ENCODE measurements around the gene ABHD12.
A peak's percentile ranks its signal among the peaks of the same experiment; 100 is the strongest.
"Not testable (repeated sequence)": the region's sequence is repeated elsewhere in the genome, so short reads cannot be mapped to it uniquely, and the experiment has no call there.

ABHD12 gene

GRCh38 chr20:25320035-25320800, 70.4 kb downstream of the ABHD12 start:
- no peak for DNase-seq

DNA sequence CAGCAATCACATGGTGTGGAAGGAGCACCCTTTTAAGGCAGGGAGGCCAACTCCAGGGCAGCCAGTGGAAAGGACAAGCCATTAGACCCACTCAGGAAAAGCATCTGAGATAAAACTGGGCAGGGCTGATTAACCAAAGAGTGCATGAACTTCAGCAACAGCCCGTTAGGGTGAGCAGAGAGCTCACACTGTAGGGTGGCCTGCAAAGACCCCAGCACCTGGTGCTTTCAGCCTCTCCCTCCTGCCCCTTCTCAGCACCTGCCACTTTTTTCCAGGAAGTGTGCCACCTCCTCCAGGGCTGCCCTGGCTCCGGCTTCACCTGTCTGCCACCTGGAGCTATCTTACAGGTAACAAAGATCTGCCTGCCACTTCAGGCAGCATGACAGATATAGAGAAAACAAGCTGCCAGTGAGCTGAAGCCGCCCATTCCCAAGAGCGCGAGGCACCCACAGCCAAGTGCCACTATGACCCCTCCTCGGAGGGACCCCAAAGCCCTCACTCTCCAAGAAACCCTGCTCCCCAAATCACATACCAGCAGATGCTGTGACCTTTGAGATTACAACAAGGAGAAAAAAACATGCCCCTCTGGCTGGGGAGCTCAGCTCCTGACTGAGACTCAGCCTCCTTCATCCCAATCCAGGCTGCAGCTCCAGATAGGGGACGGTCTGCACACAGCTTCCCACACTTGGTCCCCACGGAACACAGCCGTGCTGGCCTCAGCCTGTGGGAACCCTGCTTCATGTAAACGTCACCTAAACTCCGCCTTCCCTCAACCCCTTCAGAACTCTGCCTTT, 71.2 kb downstream of the ABHD12 start:
- no peak for DNase-seq

DNA sequence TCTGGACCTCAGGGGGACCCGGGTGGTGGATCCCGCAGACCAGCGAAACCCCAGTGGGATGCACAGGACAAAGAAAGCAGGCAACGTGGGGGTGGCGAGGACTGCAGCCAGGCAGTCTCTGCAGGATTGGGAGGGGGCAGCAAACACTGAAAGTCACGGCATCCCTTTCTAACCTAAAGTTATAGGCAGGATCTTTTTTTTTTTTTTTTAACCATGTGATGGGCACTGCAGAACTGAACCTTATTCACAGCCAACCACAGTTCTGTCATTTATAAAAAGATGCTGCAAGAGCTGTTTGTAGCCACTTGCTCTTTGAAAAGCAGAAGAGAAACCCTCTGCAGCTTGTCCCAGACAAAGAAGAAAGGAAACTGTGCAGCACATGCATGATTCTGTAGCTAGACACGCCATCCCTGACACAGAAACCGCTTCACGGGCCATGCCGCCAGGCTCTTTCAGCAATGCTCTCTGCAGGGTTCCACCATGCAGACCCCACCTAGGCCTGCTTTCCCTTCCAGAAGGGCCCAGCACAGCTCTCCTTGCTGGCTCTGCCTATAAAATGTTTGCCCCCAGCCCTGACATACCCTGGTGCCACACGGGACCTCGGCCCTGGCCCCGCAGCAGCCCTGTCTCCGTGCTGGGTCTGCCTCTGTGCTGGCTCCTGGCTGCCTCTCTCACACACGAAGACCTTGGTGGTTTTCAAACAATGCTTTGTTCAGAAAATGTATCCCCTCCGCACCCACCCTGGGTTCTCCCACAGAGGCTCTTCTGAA, 72.0 kb downstream of the ABHD12 start:
- no peak for DNase-seq

GRCh38 chr20:25317351-25318075, 73.1 kb downstream of the ABHD12 start:
- no peak for DNase-seq

DNA sequence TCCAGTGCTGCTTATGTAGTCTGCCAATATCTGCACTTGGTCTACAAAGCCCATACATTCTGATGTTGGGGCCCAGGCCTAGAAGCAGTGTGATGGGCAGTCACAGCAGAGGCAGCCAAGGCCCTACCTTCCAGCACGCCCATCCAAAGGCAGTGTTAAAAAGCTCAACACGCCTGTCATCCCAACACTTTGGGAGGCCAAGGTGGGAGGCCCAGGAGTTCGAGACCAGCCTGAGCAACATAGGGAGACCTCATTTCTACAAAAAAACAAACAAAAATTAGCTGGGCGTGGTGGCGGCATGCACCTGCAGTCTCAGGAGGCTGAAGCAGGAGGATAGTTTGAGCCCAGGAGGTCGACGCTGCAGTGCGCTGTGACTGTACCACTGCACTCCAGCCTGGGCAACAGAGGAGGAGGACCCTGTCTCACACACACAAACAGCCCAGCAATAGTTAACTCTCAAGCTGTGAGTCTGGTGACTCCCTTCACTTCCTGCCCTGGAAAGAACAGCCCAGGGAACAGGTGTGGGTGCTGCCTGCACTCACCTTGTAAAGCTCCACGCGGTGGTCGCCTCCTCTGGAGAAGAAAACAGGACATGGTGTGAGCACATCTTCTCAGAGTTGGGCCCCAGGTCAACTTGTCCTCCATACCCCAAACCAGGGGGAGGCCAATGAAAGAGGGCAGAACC, 74.0 kb downstream of the ABHD12 start:
- DNase-seq, result no peak

DNA sequence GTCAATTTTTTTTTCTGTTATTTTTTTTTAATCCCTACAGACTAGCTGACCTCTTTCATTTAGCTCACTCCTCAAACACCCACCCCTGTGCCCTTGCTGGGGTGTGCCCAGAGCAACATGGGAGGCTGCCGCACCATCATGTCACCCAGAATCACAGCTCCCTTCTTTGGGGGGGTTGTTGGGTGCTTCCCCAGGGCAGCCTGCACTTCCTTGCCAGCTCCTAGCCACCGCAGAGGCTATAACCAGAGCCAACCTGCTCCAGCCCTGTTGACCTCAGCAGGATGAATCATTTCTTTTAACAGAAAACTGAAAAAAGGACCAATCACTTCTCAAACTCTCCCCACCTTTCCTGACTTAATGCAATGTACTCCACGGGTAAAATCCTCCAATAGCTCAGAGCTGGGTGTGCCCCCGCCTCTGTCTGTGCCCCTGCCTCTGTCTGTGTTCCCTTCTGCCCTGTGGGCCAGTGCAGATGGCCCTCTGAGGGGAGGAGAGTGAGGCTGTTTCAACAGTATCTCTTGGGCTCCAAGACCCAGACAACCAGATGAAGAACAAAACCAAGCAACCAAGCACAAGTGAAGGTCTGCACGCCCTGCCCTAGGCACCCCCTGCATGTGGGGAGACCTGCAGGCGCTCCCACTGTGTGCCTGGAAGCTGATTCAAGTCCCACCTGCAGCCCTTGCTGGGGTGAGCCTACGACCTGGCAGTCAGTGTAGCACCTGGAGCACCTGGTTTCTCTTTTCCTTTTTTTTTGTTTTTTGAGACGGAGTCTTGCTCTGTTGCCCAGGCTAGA, 75.0 kb downstream of the ABHD12 start:
- no peak for DNase-seq

DNA sequence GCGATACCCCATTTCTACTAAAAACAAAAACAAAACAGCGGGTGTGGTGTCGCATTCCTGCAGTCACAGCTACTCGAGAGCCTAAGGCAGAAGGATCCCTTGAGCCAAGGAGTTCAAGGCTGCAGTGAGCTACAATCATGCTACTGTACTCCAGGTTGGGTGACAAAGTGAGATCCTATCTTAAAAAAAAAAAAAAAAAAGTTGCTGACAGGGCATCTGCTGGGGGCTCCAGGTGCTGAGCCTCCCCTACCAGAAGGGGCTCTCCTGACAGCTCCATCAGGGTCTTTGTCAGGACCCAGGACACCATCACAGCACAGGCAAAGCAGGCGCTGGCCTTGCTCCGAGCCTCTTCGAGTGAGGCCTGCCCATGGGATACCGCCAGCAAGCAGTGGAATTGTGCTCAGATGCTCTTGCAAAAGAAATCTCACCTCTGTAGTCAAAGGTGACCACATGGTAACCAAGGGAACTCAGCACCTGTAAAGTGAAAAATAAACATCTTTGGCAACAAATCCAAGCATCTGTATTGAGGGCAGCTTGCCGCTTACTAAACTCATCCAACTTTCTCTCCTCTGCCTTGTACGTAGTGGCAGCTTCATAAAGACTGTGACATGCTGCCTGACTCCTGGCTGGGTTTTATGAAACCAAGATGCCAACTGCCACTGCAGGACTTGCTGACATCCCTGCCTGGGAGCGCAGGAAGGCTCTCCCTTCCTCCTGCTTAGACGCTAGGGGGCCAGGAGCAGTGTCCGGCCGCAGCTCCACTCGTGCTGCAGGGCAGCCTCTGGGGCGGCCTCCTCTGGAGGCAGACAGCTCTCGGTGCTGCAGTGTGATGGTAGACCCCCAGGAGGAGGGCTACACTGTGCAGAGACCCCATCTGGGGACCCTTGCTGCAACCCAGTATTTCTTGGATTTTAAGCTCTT, 75.9 kb downstream of the ABHD12 start:
- no peak for DNase-seq

GRCh38 chr20:25313593-25313992, 77.0 kb downstream of the ABHD12 start:
- no peak for DNase-seq

DNA sequence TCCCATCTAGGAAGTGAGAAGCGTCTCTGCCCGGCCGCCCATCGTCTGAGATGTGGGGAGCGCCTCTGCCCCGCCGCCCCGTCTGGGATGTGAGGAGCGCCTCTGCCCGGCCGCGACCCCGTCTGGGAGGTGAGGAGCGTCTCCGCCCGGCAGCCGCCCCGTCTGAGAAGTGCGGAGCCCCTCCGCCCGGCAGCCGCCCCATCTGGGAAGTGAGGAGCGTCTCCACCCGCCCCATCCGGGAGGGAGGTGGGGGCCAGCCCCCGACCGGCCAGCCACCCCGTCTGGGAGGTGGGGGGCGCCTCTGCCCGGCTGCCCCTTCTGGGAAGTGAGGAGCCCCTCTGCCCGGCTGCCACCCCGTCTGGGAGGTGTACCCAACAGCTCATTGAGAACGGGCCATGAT, 77.9 kb downstream of the ABHD12 start:
- not testable (repeated sequence) for DNase-seq

DNA sequence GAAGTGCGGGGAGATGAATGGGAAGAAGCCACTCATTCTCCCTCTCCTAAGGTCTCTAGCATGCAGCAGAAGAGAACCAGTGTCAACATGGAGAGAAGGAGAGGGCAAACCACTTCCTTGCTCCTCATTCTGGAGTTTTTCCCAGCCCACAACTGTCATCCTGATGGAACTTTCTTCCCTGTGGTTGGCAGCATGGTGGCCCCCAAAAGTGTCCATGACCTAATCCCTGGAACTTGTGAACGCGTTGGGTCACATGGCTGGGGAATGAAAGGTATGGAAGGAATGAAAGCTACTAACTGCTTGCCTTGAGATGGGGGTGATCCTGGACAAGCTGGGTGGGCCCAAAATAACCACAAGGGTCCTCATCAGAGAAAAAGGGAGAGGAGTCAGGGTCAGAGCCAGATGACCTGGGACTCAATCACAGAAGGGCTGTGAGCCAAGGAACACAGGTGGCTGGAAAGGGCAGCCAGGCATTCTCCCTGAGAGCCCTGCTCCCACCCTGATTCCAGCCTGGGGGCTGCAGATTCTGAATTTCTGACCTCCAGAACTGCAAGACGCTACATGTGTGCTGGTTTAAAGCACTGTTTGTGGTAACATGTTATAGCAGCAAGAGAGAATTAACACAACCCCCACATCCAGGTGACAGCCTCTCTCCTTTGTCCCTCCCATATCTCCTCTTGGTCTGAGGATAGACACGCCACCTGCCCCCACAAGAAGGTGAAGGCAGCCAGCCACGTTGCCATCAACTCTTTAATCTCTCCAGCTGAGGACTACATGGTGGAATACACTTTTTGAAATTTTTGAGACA, 79.5 kb downstream of the ABHD12 start:
- peak; percentile 93 for DNase-seq

GRCh38 chr20:25310268-25310920, 80.2 kb downstream of the ABHD12 start:
- peak; percentile 81 for DNase-seq

DNA sequence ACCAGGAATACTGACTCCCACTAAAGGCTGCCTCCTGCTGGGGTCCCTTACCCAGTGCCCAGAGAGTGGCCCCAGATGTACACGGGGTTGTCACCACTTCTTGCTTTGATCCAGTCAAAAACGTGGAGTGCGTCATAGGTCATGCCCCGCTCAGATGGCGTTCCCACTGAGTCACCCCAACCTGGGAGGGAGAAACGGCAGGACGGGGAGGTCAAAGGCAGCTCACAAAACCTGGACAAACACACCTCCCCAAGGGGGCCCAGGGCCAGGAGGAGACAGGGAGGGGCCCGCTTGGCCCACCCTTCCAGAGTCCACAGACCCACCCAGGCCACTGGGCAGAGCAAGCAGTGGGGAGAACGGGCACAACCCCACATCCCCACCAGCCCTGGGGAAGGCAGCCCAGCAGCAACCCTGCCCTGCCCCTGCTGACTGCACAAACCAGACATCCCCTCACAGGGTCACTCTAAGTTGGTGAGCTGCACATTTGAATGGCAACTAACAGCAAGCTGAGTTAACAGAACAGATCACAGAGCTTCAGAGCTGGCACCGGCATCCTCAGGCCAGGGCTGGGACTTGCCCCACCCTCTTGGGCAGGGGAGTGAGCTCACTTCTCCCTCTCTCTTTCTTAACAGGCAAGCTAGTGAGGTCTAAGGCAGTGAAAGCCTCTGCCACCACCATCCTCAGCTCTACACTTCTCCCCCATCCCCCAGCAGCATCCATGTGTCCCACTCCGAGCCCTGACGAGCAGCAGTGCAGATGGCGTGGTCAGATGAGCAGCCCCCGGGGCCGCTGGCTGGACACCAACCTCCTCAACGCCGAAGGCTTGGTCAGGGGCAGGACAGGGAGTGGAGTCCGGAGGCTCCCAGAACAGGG, 81.0 kb downstream of the ABHD12 start:
- DNase-seq, result peak; percentile 47

GRCh38 chr20:25308671-25309394, 81.8 kb downstream of the ABHD12 start:
- peak; percentile 35 for DNase-seq

DNA sequence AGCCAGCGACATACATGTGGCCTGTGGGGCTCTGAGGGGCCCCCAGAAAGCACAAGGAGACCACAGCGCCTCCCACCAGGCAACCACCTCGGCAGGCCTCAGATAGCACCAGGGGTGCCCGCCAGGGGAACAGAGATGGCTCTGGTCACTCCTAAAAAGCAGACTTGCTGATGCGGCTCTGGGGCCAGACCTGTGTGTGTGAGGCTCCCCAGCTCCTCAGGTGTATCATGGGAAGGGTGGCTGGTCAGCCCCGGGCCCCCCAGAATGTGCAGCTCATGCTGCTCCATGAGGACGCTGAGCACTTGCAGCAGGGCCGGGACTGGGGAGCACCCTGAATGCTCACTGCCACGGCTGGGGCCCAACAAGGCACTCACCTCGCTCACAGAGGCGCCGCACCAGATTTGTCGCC, 82.5 kb downstream of the ABHD12 start:
- DNase-seq, result no peak

- no peak for DNase-seq
Observed at GRCh38 chr20:25306991-25307903, 83.4 kb downstream of the ABHD12 start.

Measured in fibroblast of skin of abdomen (primary cell).